AG10803 (cell line): ENCODE data around the gene C1orf56.

Source experiments
- DNase-seq: peaks from one replicate; pipeline ENCODE4 v3.0.0; 2010; ENCODE audit warnings: low read depth
- H3K4me3 ChIP-seq: 2 replicates; pipeline ENCODE4 v1.5.1; 2011; ENCODE audit warnings: mild to moderate bottlenecking, low read length, control low read depth
- TF ChIP-seq, protein P1 (sequence below): conservative IDR thresholded peaks from 2 replicates; pipeline ENCODE4 v1.5.1; 2011; ENCODE audit warnings: mild to moderate bottlenecking, low read length, control low read depth, inconsistent platforms

Gene C1orf56

DNA sequence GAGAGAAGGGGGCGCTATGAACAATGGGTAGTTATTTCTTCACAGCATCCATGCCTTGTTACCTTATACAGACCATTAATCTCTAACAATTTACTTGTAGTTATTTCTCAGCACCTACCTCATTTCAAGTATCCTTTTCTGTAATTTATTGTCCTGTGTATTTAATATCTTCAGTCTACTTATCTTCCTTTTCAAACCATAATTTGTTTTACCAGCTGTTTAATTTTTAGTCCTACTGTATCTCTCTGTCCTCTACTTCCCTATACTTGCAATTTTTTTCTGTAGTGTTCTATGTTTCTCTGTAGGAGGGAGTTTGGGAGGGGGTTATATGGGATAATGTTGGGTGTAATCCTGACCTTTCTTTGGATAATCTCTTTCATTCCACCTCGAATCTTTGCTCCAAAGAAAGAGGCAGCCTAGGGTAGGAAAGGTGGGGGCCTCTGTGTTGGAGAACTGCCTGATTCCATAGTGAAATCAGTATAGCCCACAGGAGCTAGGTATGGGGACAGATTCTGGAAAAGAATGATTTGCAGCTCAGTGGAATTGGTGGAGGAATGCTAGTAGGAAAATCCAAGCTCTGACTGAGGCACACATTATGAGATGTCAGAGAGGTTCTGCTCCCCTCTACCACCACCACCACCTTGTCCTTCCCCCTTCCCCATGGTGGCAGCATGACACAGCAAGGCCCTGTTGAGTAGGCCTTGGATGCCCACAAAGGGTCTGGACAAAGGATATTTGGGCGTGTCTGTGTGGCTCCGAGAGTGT, 13.3 kb downstream of the C1orf56 start:
- TF ChIP-seq, protein P1, sequence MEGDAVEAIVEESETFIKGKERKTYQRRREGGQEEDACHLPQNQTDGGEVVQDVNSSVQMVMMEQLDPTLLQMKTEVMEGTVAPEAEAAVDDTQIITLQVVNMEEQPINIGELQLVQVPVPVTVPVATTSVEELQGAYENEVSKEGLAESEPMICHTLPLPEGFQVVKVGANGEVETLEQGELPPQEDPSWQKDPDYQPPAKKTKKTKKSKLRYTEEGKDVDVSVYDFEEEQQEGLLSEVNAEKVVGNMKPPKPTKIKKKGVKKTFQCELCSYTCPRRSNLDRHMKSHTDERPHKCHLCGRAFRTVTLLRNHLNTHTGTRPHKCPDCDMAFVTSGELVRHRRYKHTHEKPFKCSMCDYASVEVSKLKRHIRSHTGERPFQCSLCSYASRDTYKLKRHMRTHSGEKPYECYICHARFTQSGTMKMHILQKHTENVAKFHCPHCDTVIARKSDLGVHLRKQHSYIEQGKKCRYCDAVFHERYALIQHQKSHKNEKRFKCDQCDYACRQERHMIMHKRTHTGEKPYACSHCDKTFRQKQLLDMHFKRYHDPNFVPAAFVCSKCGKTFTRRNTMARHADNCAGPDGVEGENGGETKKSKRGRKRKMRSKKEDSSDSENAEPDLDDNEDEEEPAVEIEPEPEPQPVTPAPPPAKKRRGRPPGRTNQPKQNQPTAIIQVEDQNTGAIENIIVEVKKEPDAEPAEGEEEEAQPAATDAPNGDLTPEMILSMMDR = no peak
- DNase-seq = no peak
- H3K4me3 ChIP-seq = peak overlapping the region; percentile 95

DNA sequence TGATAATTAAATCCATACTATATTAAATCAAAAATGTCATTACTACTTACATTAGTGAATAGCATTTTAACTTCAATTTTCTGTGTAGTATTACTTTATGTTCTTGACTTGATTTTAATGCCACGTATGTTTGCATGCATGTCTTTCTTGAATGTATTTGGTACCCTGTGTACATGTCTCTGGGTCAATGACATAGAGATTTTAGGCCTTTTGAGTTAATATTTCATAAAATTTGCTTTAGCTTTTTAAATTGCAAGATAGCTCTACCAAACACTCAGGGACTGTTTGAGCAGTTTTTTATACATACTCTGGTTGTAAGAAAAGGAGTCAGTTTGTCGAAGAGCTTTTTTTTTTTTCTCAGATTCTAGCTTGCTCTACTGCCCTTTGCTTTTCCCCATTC, 14.2 kb downstream of the C1orf56 start:
- TF ChIP-seq, protein P1 = no peak
- H3K4me3 ChIP-seq = no peak overlapping the region
- DNase-seq = no peak

DNA sequence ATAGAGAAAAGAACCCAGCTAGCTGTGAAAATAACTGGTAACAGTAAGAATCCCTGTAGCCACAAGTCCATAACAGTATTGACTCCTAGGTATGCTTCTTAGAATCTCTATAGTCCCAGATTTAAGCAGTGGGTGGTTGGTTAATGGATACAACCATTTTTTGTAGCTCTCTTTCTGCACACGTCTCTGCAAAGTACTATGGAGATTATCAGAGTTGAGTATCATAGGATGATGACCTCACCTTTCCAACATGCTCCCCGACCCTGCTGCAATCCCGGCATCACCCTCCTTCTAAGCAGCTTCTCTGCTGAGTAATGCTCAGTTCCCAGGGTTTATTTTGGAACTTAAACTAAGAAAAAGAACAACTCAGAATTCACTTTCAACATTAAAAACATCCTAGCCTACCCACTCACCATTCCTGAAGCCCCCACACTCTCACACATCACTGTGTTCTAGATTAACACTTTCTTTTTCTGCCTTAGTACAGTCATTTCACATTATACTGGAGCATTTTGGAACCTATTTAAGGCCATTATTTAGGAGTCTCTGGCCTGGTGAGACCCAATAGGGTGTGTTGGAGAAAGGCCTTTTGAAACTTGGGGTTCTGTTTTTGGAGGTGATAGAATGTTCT, 15.3 kb downstream of the C1orf56 start:
- TF ChIP-seq, protein P1 = no peak
- H3K4me3 ChIP-seq = peak overlapping the region; percentile 24
- peak; percentile 87 for DNase-seq

DNA sequence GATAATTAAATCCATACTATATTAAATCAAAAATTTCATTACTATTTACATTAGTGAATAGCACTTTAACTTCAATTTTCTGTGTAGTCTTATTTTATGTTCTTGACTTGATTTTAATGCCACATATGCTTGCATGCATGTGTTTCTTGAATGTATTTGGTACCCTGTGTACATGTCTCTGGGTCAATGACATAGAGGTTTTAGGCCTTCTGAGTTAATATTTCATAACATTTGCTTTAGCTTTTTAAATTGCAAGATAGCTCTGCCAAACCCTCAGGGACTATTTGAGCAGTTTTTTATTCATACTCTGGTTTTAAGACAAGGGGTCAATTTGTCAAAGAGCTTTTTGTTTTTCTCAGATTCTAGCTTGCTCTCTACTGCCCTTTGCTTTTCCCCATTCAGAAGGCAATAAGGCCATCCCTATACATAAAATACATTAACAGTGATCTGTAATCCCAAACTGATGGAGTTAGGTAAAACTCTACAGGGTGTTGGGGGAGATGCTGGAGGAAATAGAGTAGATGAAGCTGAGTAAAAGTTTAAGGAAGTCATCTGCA, 17.6 kb downstream of the C1orf56 start:
- no peak for DNase-seq
- TF ChIP-seq, protein P1 = no peak
- H3K4me3 ChIP-seq = no peak overlapping the region

DNA sequence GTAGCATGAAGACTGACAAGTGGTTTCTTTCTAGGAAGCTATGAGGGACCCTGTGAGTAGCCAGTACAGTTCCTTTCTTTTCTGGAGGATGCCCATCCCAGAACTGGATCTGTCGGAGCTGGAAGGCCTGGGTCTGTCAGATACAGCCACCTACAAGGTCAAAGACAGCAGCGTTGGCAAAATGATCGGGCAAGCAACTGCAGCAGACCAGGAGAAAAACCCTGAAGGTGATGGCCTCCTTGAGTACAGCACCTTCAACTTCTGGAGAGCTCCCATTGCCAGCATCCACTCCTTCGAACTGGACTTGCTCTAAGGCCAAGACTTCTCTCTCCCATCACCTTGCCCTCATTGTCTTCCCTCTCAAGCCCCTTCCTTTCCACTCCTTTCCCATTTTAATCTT, 19.6 kb downstream of the C1orf56 start:
- H3K4me3 ChIP-seq = no peak overlapping the region
- TF ChIP-seq, protein P1 = no peak
- no peak for DNase-seq

DNA sequence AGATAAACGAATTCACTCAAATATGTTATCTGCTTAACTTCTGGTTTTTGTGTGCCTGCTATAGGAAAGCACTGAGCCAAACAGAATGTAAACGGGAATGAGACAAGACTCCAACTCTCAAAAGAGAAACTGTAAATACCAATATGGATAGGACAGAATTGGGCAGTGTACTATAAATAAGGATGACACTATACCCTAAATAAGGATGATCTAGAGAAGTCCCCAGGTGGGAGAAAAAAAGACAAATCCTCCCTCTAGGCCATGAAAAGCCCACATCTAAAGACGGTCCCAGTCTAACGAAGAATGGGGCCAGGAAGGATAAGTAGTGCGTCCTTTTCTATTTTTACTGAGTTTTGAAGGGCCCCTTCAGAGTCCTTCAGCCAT, 21.5 kb downstream of the C1orf56 start:
- no peak overlapping the region for H3K4me3 ChIP-seq
- TF ChIP-seq, protein P1 = no peak
- no peak for DNase-seq
